ENCODE results near the gene BRF1.

BRF1 gene

GRCh38 chr14:105203057-105203531 is 97.7 kb downstream of the BRF1 start:
- H3K4me3 ChIP-seq (ENCODE audit: low read length in 2 of 2), result no peak overlapping the region
- H2AK5ac ChIP-seq (ENCODE audit: low read depth, low read length), result peak overlapping the region; percentile 71
- peak overlapping the region; percentile 64 for H3K14ac ChIP-seq (ENCODE audit: low read length)

GRCh38 chr14:105201925-105202513 is 98.8 kb downstream of the BRF1 start:
- H2BK5ac ChIP-seq (ENCODE audit: low read length), result no peak overlapping the region
- peak overlapping the region; percentile 17 for H2BK12ac ChIP-seq (ENCODE audit: low read length)
- H3K14ac ChIP-seq (ENCODE audit: low read length), result peak overlapping the region; percentile 23
- peak overlapping the region; percentile 70 for H2AFZ ChIP-seq (ENCODE audit: low read length)
- H2BK120ac ChIP-seq (ENCODE audit: low read depth, low read length), result no peak overlapping the region
- peak overlapping the region; percentile 1 for H2BK15ac ChIP-seq (ENCODE audit: low read length)
- H3K18ac ChIP-seq (ENCODE audit: low read length), result peak overlapping the region; percentile 15
- H3K27me3 ChIP-seq (ENCODE audit: control insufficient read depth in 3 of 3, insufficient read depth in 3 of 3, low read depth in 1 of 3, low read length in 3 of 3), result peaks cover 0 to 2% (median 0%) of the 10 kb centered on the region in 3 experiments
- DNase-seq (ENCODE audit: low spot score), result no peak
- H3K9ac ChIP-seq (ENCODE audit: low read depth, low read length, poor library complexity), result no peak overlapping the region
- H3K4me1 ChIP-seq (ENCODE audit: control insufficient read depth in 2 of 2, insufficient read depth in 1 of 2, low read depth in 1 of 2, low read length in 2 of 2), result peaks cover 18 to 30% of the 10 kb centered on the region in 2 donors
- no peak overlapping the region for H3K4me2 ChIP-seq (ENCODE audit: insufficient read depth, low read length, poor library complexity, severe bottlenecking)
- WGBS, 2 donors (ENCODE audit: extremely low coverage in 2 of 2, insufficient read length in 2 of 2, insufficient replicate concordance in 1 of 2), result no CpG with 5 or more reads among the region's 20 CpGs
- H4K8ac ChIP-seq (ENCODE audit: low read depth, low read length), result no peak overlapping the region
- peak overlapping the region; percentile 98 for H2AK5ac ChIP-seq (ENCODE audit: low read depth, low read length)
- H3K27ac ChIP-seq (replicated peaks; ENCODE audit: low read length), result no peak overlapping the region
- no peaks in the 10 kb centered on the region for H3K36me3 ChIP-seq (replicated peaks in 1 of 2; ENCODE audit: control insufficient read depth in 2 of 2, insufficient read depth in 2 of 2, low read length in 2 of 2)
- H3K23ac ChIP-seq (ENCODE audit: low read depth, low read length, poor library complexity), result no peak overlapping the region
- no peak overlapping the region for H4K91ac ChIP-seq (ENCODE audit: low read depth, low read length, poor library complexity)
- H3K79me1 ChIP-seq (ENCODE audit: low read depth, low read length), result peaks cover 3% of the 10 kb centered on the region
- no peak overlapping the region for H3K4me3 ChIP-seq (ENCODE audit: low read length in 2 of 2)
- H3K4ac ChIP-seq (ENCODE audit: low read length), result no peak overlapping the region
- H3K9me3 ChIP-seq (replicated peaks in 1 of 2; ENCODE audit: control insufficient read depth in 2 of 2, insufficient read depth in 1 of 2, low read depth in 1 of 2, low read length in 2 of 2), result peaks cover 0 to 2% of the 10 kb centered on the region in 2 donors

More at GRCh38 chr14:105203057-105203531, 97.7 kb downstream of the BRF1 start:
- H3K4ac ChIP-seq (ENCODE audit: low read length), result no peak overlapping the region
- H2AFZ ChIP-seq (ENCODE audit: low read length), result peak overlapping the region; percentile 86
- peak overlapping the region; percentile 88 for H3K18ac ChIP-seq (ENCODE audit: low read length)
- no peaks in the 10 kb centered on the region for H3K36me3 ChIP-seq (replicated peaks in 1 of 2; ENCODE audit: control insufficient read depth in 2 of 2, insufficient read depth in 2 of 2, low read length in 2 of 2)
- H2BK12ac ChIP-seq (ENCODE audit: low read length), result peak overlapping the region; percentile 24
- no peak overlapping the region for H3K27ac ChIP-seq (replicated peaks; ENCODE audit: low read length)
- peak overlapping the region; percentile 74 for H3K9ac ChIP-seq (ENCODE audit: low read depth, low read length, poor library complexity)
- peak; percentile 74 for DNase-seq (ENCODE audit: low spot score)
- whole genome bisulfite sequencing, 2 donors (ENCODE audit: extremely low coverage in 2 of 2, insufficient read length in 2 of 2, insufficient replicate concordance in 1 of 2), result no CpG with 5 or more reads among the region's 18 CpGs
- peak overlapping the region; percentile 60 for H2BK5ac ChIP-seq (ENCODE audit: low read length)
- H4K8ac ChIP-seq (ENCODE audit: low read depth, low read length), result peak overlapping the region; percentile 92
- H4K91ac ChIP-seq (ENCODE audit: low read depth, low read length, poor library complexity), result no peak overlapping the region
- H2BK120ac ChIP-seq (ENCODE audit: low read depth, low read length), result no peak overlapping the region
- peak overlapping the region; percentile 52 for H3K4me2 ChIP-seq (ENCODE audit: insufficient read depth, low read length, poor library complexity, severe bottlenecking)
- peaks cover 0 to 2% of the 10 kb centered on the region in 2 donors for H3K9me3 ChIP-seq (replicated peaks in 1 of 2; ENCODE audit: control insufficient read depth in 2 of 2, insufficient read depth in 1 of 2, low read depth in 1 of 2, low read length in 2 of 2)
- H3K23ac ChIP-seq (ENCODE audit: low read depth, low read length, poor library complexity), result peak overlapping the region; percentile 20
- peaks cover 3% of the 10 kb centered on the region for H3K79me1 ChIP-seq (ENCODE audit: low read depth, low read length)
- H3K4me1 ChIP-seq (ENCODE audit: control insufficient read depth in 2 of 2, insufficient read depth in 1 of 2, low read depth in 1 of 2, low read length in 2 of 2), result peaks cover 11 to 22% of the 10 kb centered on the region in 2 donors
- peaks cover 0 to 2% (median 0%) of the 10 kb centered on the region in 3 experiments for H3K27me3 ChIP-seq (ENCODE audit: control insufficient read depth in 3 of 3, insufficient read depth in 3 of 3, low read depth in 1 of 3, low read length in 3 of 3)
- peak overlapping the region; percentile 65 for H2BK15ac ChIP-seq (ENCODE audit: low read length)

- peak overlapping the region; percentile 64 for H4K91ac ChIP-seq (ENCODE audit: low read depth, low read length, poor library complexity)
- H2BK120ac ChIP-seq (ENCODE audit: low read depth, low read length), result no peak overlapping the region
- peak overlapping the region; percentile 80 for H3K4ac ChIP-seq (ENCODE audit: low read length)
- no peak overlapping the region for H3K4me3 ChIP-seq (ENCODE audit: low read length in 2 of 2)
- H3K4me1 ChIP-seq (ENCODE audit: control insufficient read depth in 2 of 2, insufficient read depth in 1 of 2, low read depth in 1 of 2, low read length in 2 of 2), result peaks cover 20 to 35% of the 10 kb centered on the region in 2 donors
- H2AFZ ChIP-seq (ENCODE audit: low read length), result peak overlapping the region; percentile 70
- no peak overlapping the region for H3K27ac ChIP-seq (replicated peaks; ENCODE audit: low read length)
- no CpG with 5 or more reads among the region's 28 CpGs for WGBS, 2 donors (ENCODE audit: extremely low coverage in 2 of 2, insufficient read length in 2 of 2, insufficient replicate concordance in 1 of 2)
- H3K4me2 ChIP-seq (ENCODE audit: insufficient read depth, low read length, poor library complexity, severe bottlenecking), result no peak overlapping the region
- peak overlapping the region; percentile 24 for H3K18ac ChIP-seq (ENCODE audit: low read length)
- peak overlapping the region; percentile 87 for H3K23ac ChIP-seq (ENCODE audit: low read depth, low read length, poor library complexity)
- H3K79me1 ChIP-seq (ENCODE audit: low read depth, low read length), result peaks cover 3% of the 10 kb centered on the region
- peak overlapping the region; percentile 98 for H2AK5ac ChIP-seq (ENCODE audit: low read depth, low read length)
- H2BK15ac ChIP-seq (ENCODE audit: low read length), result peak overlapping the region; percentile 78
- H3K36me3 ChIP-seq (replicated peaks in 1 of 2; ENCODE audit: control insufficient read depth in 2 of 2, insufficient read depth in 2 of 2, low read length in 2 of 2), result no peaks in the 10 kb centered on the region
- H3K27me3 ChIP-seq (ENCODE audit: control insufficient read depth in 3 of 3, insufficient read depth in 3 of 3, low read depth in 1 of 3, low read length in 3 of 3), result peaks cover 0 to 2% (median 0%) of the 10 kb centered on the region in 3 experiments
- H2BK5ac ChIP-seq (ENCODE audit: low read length), result peak overlapping the region; percentile 61
- H3K14ac ChIP-seq (ENCODE audit: low read length), result peak overlapping the region; percentile 85
- peak overlapping the region; percentile 75 for H2BK12ac ChIP-seq (ENCODE audit: low read length)
- H4K8ac ChIP-seq (ENCODE audit: low read depth, low read length), result no peak overlapping the region
- peaks cover 0 to 2% of the 10 kb centered on the region in 2 donors for H3K9me3 ChIP-seq (replicated peaks in 1 of 2; ENCODE audit: control insufficient read depth in 2 of 2, insufficient read depth in 1 of 2, low read depth in 1 of 2, low read length in 2 of 2)
- no peak for DNase-seq (ENCODE audit: low spot score)
- H3K9ac ChIP-seq (ENCODE audit: low read depth, low read length, poor library complexity), result peak overlapping the region; percentile 12
Measured at GRCh38 chr14:105201156-105201924, 99.5 kb downstream of the BRF1 start.

- Histone ChIP-seq H3K18ac (ENCODE audit: low read length) (peak overlapping the region; percentile 80), H2BK12ac (ENCODE audit: low read length) (peak overlapping the region; percentile 75), H3K4me1 (ENCODE audit: control insufficient read depth in 2 of 2, insufficient read depth in 1 of 2, low read depth in 1 of 2, low read length in 2 of 2) (peaks cover 25 to 41% of the 10 kb centered on the region in 2 donors), H4K91ac (ENCODE audit: low read depth, low read length, poor library complexity) (peak overlapping the region; percentile 42), H3K79me1 (ENCODE audit: low read depth, low read length) (peaks cover 1% of the 10 kb centered on the region), H3K14ac (ENCODE audit: low read length) (peak overlapping the region; percentile 85), H2AK5ac (ENCODE audit: low read depth, low read length) (peak overlapping the region; percentile 98), H2BK15ac (ENCODE audit: low read length) (peak overlapping the region; percentile 78), H3K4ac (ENCODE audit: low read length) (peak overlapping the region; percentile 80), H2AFZ (ENCODE audit: low read length) (no peak overlapping the region), H2BK120ac (ENCODE audit: low read depth, low read length) (no peak overlapping the region), H3K4me3 (ENCODE audit: low read length in 2 of 2) (no peak overlapping the region), H4K8ac (ENCODE audit: low read depth, low read length) (no peak overlapping the region), H3K9me3 (replicated peaks in 1 of 2; ENCODE audit: control insufficient read depth in 2 of 2, insufficient read depth in 1 of 2, low read depth in 1 of 2, low read length in 2 of 2) (peaks cover 0 to 2% of the 10 kb centered on the region in 2 donors), H3K27ac (replicated peaks; ENCODE audit: low read length) (no peak overlapping the region), H3K4me2 (ENCODE audit: insufficient read depth, low read length, poor library complexity, severe bottlenecking) (no peak overlapping the region), H3K23ac (ENCODE audit: low read depth, low read length, poor library complexity) (peak overlapping the region; percentile 25), H3K27me3 (ENCODE audit: control insufficient read depth in 3 of 3, insufficient read depth in 3 of 3, low read depth in 1 of 3, low read length in 3 of 3) (peaks cover 0 to 2% (median 0%) of the 10 kb centered on the region in 3 experiments), H3K36me3 (replicated peaks in 1 of 2; ENCODE audit: control insufficient read depth in 2 of 2, insufficient read depth in 2 of 2, low read length in 2 of 2) (no peaks in the 10 kb centered on the region), H2BK5ac (ENCODE audit: low read length) (peak overlapping the region; percentile 61), H3K9ac (ENCODE audit: low read depth, low read length, poor library complexity) (peak overlapping the region; percentile 12)
- no peak for DNase-seq (ENCODE audit: low spot score)
- WGBS, 2 donors (ENCODE audit: extremely low coverage in 2 of 2, insufficient read length in 2 of 2, insufficient replicate concordance in 1 of 2), result no CpG with 5 or more reads among the region's 16 CpGs
Measured at GRCh38 chr14:105200641-105201040, 100.2 kb downstream of the BRF1 start.

Data from neuronal stem cell (in vitro differentiated cells).